IMR-90 (cell line): Measurements from ENCODE around the gene ZSWIM9. TPM values are rescaled to one million over a fixed set of nuclear protein-coding genes. Genes with fewer than 3 reads are reported as not detected.

Source experiments
- ATAC-seq: fragments of 200-7000 bp; cut with Tn5 transposase; 2 replicates; pipeline ENCODE4 v1.9.1; 2020; ENCODE audit warnings: low read depth, mild to moderate bottlenecking, moderate library complexity
- BruUV-seq: library from RNA; stranded (reverse); fragments of 400-500 nt; replicated peaks from 2 replicates; lab custom pipeline; 2021; lab: Mats Ljungman, UMichigan
- CTCF ChIA-PET: fragments of 300-600 bp; formaldehyde crosslinking; extraction: SDS; loops from one replicate; lab custom pipeline; 2021; ENCODE audit warnings: antibody characterized with exemption; lab: Yijun Ruan, JAX
- POLR2A ChIA-PET: fragments of 300-600 bp; sonication (Branson Sonifier 250); formaldehyde crosslinking; loops from one replicate; lab custom pipeline; 2022; ENCODE audit warnings: antibody characterized with exemption; ENCODE audit not compliant: unreplicated experiment; lab: Charles Lee
- DNase-seq: peaks from one replicate; pipeline ENCODE4 v3.0.0; 2013
- H2AFZ ChIP-seq: replicated peaks from 2 replicates; pipeline ENCODE3; 2013; ENCODE audit warnings: low read length, mild to moderate bottlenecking; ENCODE audit not compliant: poor library complexity
- H2AK5ac ChIP-seq: 2 replicates; pipeline ENCODE4 v1.6.1; 2013; ENCODE audit warnings: low read depth, low read length, inconsistent platforms
- H2AK9ac ChIP-seq: replicated peaks from 2 replicates; pipeline ENCODE3; 2013; ENCODE audit warnings: mild to moderate bottlenecking, low read depth, low read length, moderate library complexity; ENCODE audit not compliant: poor library complexity
- H2BK120ac ChIP-seq: 2 replicates; pipeline ENCODE4 v1.6.1; 2013; ENCODE audit warnings: low read depth, low read length, inconsistent platforms
- H2BK15ac ChIP-seq: 3 replicates; pipeline ENCODE4 v1.6.1; 2013; ENCODE audit warnings: low read depth, low read length, inconsistent platforms
- H2BK20ac ChIP-seq: 2 replicates; pipeline ENCODE4 v1.6.1; 2013; ENCODE audit warnings: low read depth, mild to moderate bottlenecking, inconsistent platforms, low read length, moderate library complexity
- H2BK5ac ChIP-seq: 2 replicates; pipeline ENCODE4 v1.6.1; 2013; ENCODE audit warnings: mild to moderate bottlenecking, low read depth, low read length, inconsistent platforms; ENCODE audit not compliant: poor library complexity, severe bottlenecking
- H3K14ac ChIP-seq: replicated peaks from 2 replicates; pipeline ENCODE4 v1.6.1; 2013; ENCODE audit warnings: low read depth, low read length, inconsistent platforms
- H3K18ac ChIP-seq: 2 replicates; pipeline ENCODE4 v1.6.1; 2013; ENCODE audit warnings: low read depth, low read length, control low read depth
- H3K23ac ChIP-seq: 2 replicates; pipeline ENCODE4 v1.6.1; 2013; ENCODE audit warnings: low read depth, low read length, inconsistent platforms
- H3K27ac ChIP-seq: 2 replicates; pipeline ENCODE4 v1.5.1; 2013; ENCODE audit warnings: mild to moderate bottlenecking, control low read depth, low read length; ENCODE audit not compliant: insufficient read depth
- H3K27me3 ChIP-seq: 2 replicates; pipeline ENCODE4 v1.6.1; 2013; ENCODE audit warnings: low read length; ENCODE audit not compliant: control insufficient read depth, insufficient read depth
- H3K36me3 ChIP-seq: 2 replicates; pipeline ENCODE4 v1.6.1; 2013; ENCODE audit warnings: low read length, mixed read lengths; ENCODE audit not compliant: control insufficient read depth, insufficient read depth
- H3K4ac ChIP-seq: 2 replicates; pipeline ENCODE4 v1.6.1; 2013; ENCODE audit warnings: low read depth, low read length, inconsistent platforms
- H3K4me1 ChIP-seq: 2 replicates; pipeline ENCODE4 v1.6.1; 2013; ENCODE audit warnings: low read length, mixed read lengths; ENCODE audit not compliant: control insufficient read depth, insufficient read depth
- H3K4me2 ChIP-seq: 2 replicates; pipeline ENCODE4 v1.6.1; 2013; ENCODE audit warnings: low read depth, mild to moderate bottlenecking, control low read depth, low read length, moderate library complexity
- H3K4me3 ChIP-seq: 2 replicates; pipeline ENCODE4 v1.5.1; 2013; ENCODE audit warnings: low read depth, mild to moderate bottlenecking, control low read depth, low read length, moderate library complexity; ENCODE audit not compliant: insufficient read depth
- H3K56ac ChIP-seq: 2 replicates; pipeline ENCODE4 v1.6.1; 2013; ENCODE audit warnings: low read length, inconsistent platforms; ENCODE audit not compliant: insufficient read depth; ENCODE audit errors: extremely low read depth
- H3K79me1 ChIP-seq, 2 experiments: 2 replicates each; pipeline ENCODE4 v1.6.1; 2013; ENCODE audit warnings: low read length in 2 of 2, inconsistent platforms in 1 of 2, low read depth in 1 of 2
- H3K9ac ChIP-seq: 2 replicates; pipeline ENCODE4 v1.6.1; 2013; ENCODE audit warnings: low read depth, low read length, control low read depth
- H3K9me1 ChIP-seq: 2 replicates; pipeline ENCODE4 v1.6.1; 2013; ENCODE audit warnings: low read length, inconsistent platforms; ENCODE audit not compliant: insufficient read depth
- H3K9me3 ChIP-seq: 2 replicates; pipeline ENCODE4 v1.6.1; 2013; ENCODE audit warnings: low read length; ENCODE audit not compliant: control insufficient read depth, insufficient read depth
- H4K20me1 ChIP-seq: 2 replicates; pipeline ENCODE4 v1.6.1; 2013; ENCODE audit warnings: low read length, inconsistent platforms; ENCODE audit not compliant: insufficient read depth
- H4K5ac ChIP-seq: 2 replicates; pipeline ENCODE4 v1.6.1; 2013; ENCODE audit warnings: mild to moderate bottlenecking, low read depth, low read length, control low read depth
- H4K8ac ChIP-seq, 2 experiments: 2 replicates each; pipeline ENCODE4 v1.6.1; 2013; ENCODE audit warnings: low read depth in 2 of 2, low read length in 2 of 2, control low read depth in 1 of 2, inconsistent platforms in 1 of 2
- H4K91ac ChIP-seq: 2 replicates; pipeline ENCODE4 v1.6.1; 2013; ENCODE audit warnings: low read depth, low read length, inconsistent platforms; ENCODE audit not compliant: insufficient read depth
- BHLHE40 ChIP-seq: fragments of 150-350 bp; IDR thresholded peaks from 2 replicates; pipeline ENCODE4 v1.6.1; 2016; ENCODE audit warnings: mild to moderate bottlenecking, low read depth, low read length
- CEBPB ChIP-seq: IDR thresholded peaks from 2 replicates; pipeline ENCODE4 v1.6.1; 2012; ENCODE audit warnings: low read depth, low read length, improper control_type of control experiment
- CHD1 ChIP-seq: IDR thresholded peaks from 2 replicates; pipeline ENCODE4 v1.6.1; 2012; ENCODE audit warnings: low read depth, low read length, improper control_type of control experiment
- FOS ChIP-seq: fragments of 150-350 bp; IDR thresholded peaks from 2 replicates; pipeline ENCODE4 v1.6.1; 2016; ENCODE audit warnings: low read depth, low read length
- MAFK ChIP-seq: IDR thresholded peaks from 2 replicates; pipeline ENCODE4 v1.6.1; 2012; ENCODE audit warnings: low read depth, low read length, improper control_type of control experiment
- MAZ ChIP-seq: IDR thresholded peaks from 2 replicates; pipeline ENCODE4 v1.6.1; 2012; ENCODE audit warnings: low read depth, mild to moderate bottlenecking, low read length, improper control_type of control experiment, moderate library complexity, borderline replicate concordance
- MXI1 ChIP-seq: IDR thresholded peaks from 2 replicates; pipeline ENCODE4 v1.6.1; 2012; ENCODE audit warnings: low read depth, mild to moderate bottlenecking, low read length, moderate library complexity, borderline replicate concordance
- NFE2L2 ChIP-seq: fragments of 150-350 bp; IDR thresholded peaks from 2 replicates; pipeline ENCODE4 v1.6.1; 2016; ENCODE audit warnings: low read depth, mild to moderate bottlenecking, low read length
- POLR2A ChIP-seq: IDR thresholded peaks from 2 replicates; pipeline ENCODE4 v1.6.1; 2012; ENCODE audit warnings: mild to moderate bottlenecking, low read depth, low read length
- RAD21 ChIP-seq: IDR thresholded peaks from 2 replicates; pipeline ENCODE4 v1.6.1; 2012; ENCODE audit warnings: low read length, improper control_type of control experiment
- RCOR1 ChIP-seq: IDR thresholded peaks from 2 replicates; pipeline ENCODE4 v1.6.1; 2012; ENCODE audit warnings: mild to moderate bottlenecking, low read length, improper control_type of control experiment; ENCODE audit not compliant: insufficient replicate concordance
- SMC3 ChIP-seq: fragments of 150-350 bp; IDR thresholded peaks from 2 replicates; pipeline ENCODE4 v1.6.1; 2016; ENCODE audit warnings: low read depth, mild to moderate bottlenecking, antibody characterized with exemption, low read length, moderate library complexity
- WGBS, 2 experiments: methylation state at CpG; one replicate each; pipeline versions ENCODE4 v1.1.5 to v1.1.7; 2013; ENCODE audit warnings: missing lambda C conversion rate in 2 of 2; ENCODE audit not compliant: insufficient read length in 1 of 2; ENCODE audit errors: extremely low coverage in 2 of 2; 5-methylcytosine and 5-hydroxymethylcytosine counted together
- dilution Hi-C: fragments of 300-500 bp; cut with HindIII; formaldehyde crosslinking; loops from one replicate; pipeline ENCODE4 v1.14.3; 2018; ENCODE audit warnings: low sequenced_read_pairs; ENCODE audit not compliant: unreplicated experiment
- in situ Hi-C: fragments of 300-500 bp; cut with MboI; formaldehyde crosslinking; loops from 3 replicates; pipeline ENCODE4 v1.14.3; 2019; ENCODE audit warnings: low sequenced_read_pairs, inconsistent platforms, mixed read lengths
- intact Hi-C: fragments of 100-400 bp; cut with micrococcal nuclease; formaldehyde crosslinking; loops from 2 replicates; pipeline ENCODE4 v1.10.0; 2022
- polyA plus RNA-seq, 3 experiments: library from polyadenylated mRNA; depleted of rRNA; stranded (reverse); fragments of >200 nt; gene quantifications; 2 replicates each; pipeline ENCODE4 v1.2.3, GENCODE V29; 2012; ENCODE audit warnings: low replicate concordance in 1 of 3
- total RNA-seq: library from RNA; depleted of rRNA; stranded (reverse); fragments of >200 nt; gene quantifications from 2 replicates; pipeline ENCODE4 v1.2.3, GENCODE V29; 2012
- TF ChIP-seq, protein P1 (sequence below): conservative IDR thresholded peaks from 2 replicates; pipeline ENCODE4 v1.5.1; 2012; ENCODE audit warnings: mild to moderate bottlenecking, low read depth, low read length, improper control_type of control experiment
- TF ChIP-seq, protein P2 (sequence below): fragments of 150-350 bp; IDR thresholded peaks from 2 replicates; pipeline ENCODE4 v1.6.1; 2017; ENCODE audit warnings: mild to moderate bottlenecking, antibody characterized with exemption, low read length, low read depth
- TF ChIP-seq, protein P3 (sequence below): fragments of 150-350 bp; IDR thresholded peaks from 2 replicates; pipeline ENCODE4 v1.6.1; 2016; ENCODE audit warnings: low read depth, mild to moderate bottlenecking, low read length, moderate library complexity, borderline replicate concordance

ZSWIM9 gene
- total and polyA plus RNA-seq, 2 of the 4 experiments (the other 2 are of a cell fraction): 0.54 to 2.2 TPM

DNA sequence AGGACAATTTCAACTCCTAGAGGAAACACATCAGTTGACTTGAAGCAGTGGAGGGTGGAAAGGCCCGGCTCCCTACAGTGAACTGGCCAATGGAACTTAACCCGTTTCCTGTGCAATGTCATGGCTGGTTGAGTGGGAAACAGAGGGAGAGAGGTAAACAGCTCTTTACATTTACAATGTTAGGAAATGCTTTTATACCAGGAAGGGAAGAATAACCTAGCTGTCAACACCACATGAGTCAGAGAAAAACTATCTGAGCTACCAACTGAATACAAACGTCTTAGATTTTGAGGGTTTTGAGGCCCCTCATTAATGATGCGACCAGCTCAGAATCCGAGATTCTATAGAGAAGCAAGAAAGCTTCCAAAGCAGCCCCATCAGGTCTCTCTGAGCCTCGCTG lies 48.5 kb downstream of the ZSWIM9 start:
- H2AK5ac ChIP-seq: no peak overlapping the region
- H3K4me2 ChIP-seq: no peak overlapping the region
- no peak overlapping the region for H3K56ac ChIP-seq
- no peaks in the 10 kb centered on the region for H3K27me3 ChIP-seq
- H2BK5ac ChIP-seq: no peak overlapping the region
- no peak overlapping the region for H2AFZ ChIP-seq
- peak; percentile 57; the same call in 1 of the 2 replicates for ATAC-seq
- H2BK120ac ChIP-seq: no peak overlapping the region
- H3K14ac ChIP-seq: no peak overlapping the region
- H3K9ac ChIP-seq: no peak overlapping the region
- BruUV-seq: no TSS peak
- H3K9me3 ChIP-seq: no peaks in the 10 kb centered on the region
- H3K4ac ChIP-seq: no peak overlapping the region
- ChIA-PET CTCF (interaction anchor here (0.6 to 1.1 kb wide), 2 partner anchors 22 to 43 kb away, joined by 3 read pairs; no protein-coding TSS in a partner anchor), POLR2A (interaction anchor here (1.0 kb wide), 1 partner anchor 37 kb away, joined by 4 read pairs; the partner anchor contains the start of gene CARD8)
- DNase-seq: peak; percentile 22
- H3K27ac ChIP-seq: no peak overlapping the region
- no CpG with 5 or more reads among the region's 6 CpGs for WGBS, 2 experiments
- in situ Hi-C loops (no loop called here), intact Hi-C loops (no loop called here), dilution Hi-C loops (no loop called here)
- H3K18ac ChIP-seq: no peak overlapping the region
- H4K20me1 ChIP-seq: no peaks in the 10 kb centered on the region
- TF ChIP-seq, protein P1, sequence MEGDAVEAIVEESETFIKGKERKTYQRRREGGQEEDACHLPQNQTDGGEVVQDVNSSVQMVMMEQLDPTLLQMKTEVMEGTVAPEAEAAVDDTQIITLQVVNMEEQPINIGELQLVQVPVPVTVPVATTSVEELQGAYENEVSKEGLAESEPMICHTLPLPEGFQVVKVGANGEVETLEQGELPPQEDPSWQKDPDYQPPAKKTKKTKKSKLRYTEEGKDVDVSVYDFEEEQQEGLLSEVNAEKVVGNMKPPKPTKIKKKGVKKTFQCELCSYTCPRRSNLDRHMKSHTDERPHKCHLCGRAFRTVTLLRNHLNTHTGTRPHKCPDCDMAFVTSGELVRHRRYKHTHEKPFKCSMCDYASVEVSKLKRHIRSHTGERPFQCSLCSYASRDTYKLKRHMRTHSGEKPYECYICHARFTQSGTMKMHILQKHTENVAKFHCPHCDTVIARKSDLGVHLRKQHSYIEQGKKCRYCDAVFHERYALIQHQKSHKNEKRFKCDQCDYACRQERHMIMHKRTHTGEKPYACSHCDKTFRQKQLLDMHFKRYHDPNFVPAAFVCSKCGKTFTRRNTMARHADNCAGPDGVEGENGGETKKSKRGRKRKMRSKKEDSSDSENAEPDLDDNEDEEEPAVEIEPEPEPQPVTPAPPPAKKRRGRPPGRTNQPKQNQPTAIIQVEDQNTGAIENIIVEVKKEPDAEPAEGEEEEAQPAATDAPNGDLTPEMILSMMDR: no peak
- TF ChIP-seq, protein P2, sequence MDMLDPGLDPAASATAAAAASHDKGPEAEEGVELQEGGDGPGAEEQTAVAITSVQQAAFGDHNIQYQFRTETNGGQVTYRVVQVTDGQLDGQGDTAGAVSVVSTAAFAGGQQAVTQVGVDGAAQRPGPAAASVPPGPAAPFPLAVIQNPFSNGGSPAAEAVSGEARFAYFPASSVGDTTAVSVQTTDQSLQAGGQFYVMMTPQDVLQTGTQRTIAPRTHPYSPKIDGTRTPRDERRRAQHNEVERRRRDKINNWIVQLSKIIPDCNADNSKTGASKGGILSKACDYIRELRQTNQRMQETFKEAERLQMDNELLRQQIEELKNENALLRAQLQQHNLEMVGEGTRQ: no peak
- no peak for TF ChIP-seq MXI1
- TF ChIP-seq CEBPB: no peak
- no peak for TF ChIP-seq BHLHE40
- no peak for TF ChIP-seq NFE2L2
- TF ChIP-seq MAZ: no peak
- no peak for TF ChIP-seq MAFK
- TF ChIP-seq, protein P3, sequence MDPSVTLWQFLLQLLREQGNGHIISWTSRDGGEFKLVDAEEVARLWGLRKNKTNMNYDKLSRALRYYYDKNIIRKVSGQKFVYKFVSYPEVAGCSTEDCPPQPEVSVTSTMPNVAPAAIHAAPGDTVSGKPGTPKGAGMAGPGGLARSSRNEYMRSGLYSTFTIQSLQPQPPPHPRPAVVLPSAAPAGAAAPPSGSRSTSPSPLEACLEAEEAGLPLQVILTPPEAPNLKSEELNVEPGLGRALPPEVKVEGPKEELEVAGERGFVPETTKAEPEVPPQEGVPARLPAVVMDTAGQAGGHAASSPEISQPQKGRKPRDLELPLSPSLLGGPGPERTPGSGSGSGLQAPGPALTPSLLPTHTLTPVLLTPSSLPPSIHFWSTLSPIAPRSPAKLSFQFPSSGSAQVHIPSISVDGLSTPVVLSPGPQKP: no peak
- TF ChIP-seq FOS: no peak
- no peak for TF ChIP-seq CHD1
- TF ChIP-seq RAD21: no peak
- TF ChIP-seq SMC3: no peak
- TF ChIP-seq RCOR1: no peak
- no peak for TF ChIP-seq POLR2A
- H3K79me1 ChIP-seq: no peaks in the 10 kb centered on the region
- peaks cover 2% of the 10 kb centered on the region; the same call in 1 of the 2 replicates for H3K4me1 ChIP-seq
- H3K9me1 ChIP-seq: peaks cover 9% of the 10 kb centered on the region
- 0 out of 2 replicates have a peak, but pooled peaks cover 2% of the 10 kb centered on the region for H3K36me3 ChIP-seq
- H3K23ac ChIP-seq: no peak overlapping the region
- no peak overlapping the region for H3K4me3 ChIP-seq
- H2AK9ac ChIP-seq: no peak overlapping the region
- no peak overlapping the region for H2BK15ac ChIP-seq
- H2BK20ac ChIP-seq: no peak overlapping the region
- H4K8ac ChIP-seq: no peak overlapping the region
- H4K5ac ChIP-seq: no peak overlapping the region
- H4K91ac ChIP-seq: no peak overlapping the region
